Ishikawa (cell line): Measurements from ENCODE around the gene EHD4.

Experiments used
- CEBPB ChIP-seq: IDR thresholded peaks from 2 replicates; pipeline ENCODE4 v1.6.1; 2012
- CREB1 ChIP-seq: IDR thresholded peaks from 2 replicates; pipeline ENCODE4 v1.6.1; 2012; ENCODE audit warnings: low read depth
- EGR1 ChIP-seq: IDR thresholded peaks from 2 replicates; pipeline ENCODE4 v1.6.1; 2012
- EP300 ChIP-seq: IDR thresholded peaks from 2 replicates; pipeline ENCODE4 v1.6.1; 2012; ENCODE audit warnings: borderline replicate concordance
- RAD21 ChIP-seq: IDR thresholded peaks from 2 replicates; pipeline ENCODE4 v1.6.1; 2012; ENCODE audit warnings: low read depth
- REST ChIP-seq: IDR thresholded peaks from 2 replicates; pipeline ENCODE4 v1.6.1; 2012; ENCODE audit warnings: low read depth, mild to moderate bottlenecking
- TAF1 ChIP-seq: IDR thresholded peaks from 2 replicates; pipeline ENCODE4 v1.6.1; 2012; ENCODE audit warnings: low read depth, mild to moderate bottlenecking
- TEAD4 ChIP-seq: IDR thresholded peaks from 2 replicates; pipeline ENCODE4 v1.6.1; 2012
- YY1 ChIP-seq: IDR thresholded peaks from 2 replicates; pipeline ENCODE4 v1.6.1; 2012; ENCODE audit warnings: low read depth

DNA sequence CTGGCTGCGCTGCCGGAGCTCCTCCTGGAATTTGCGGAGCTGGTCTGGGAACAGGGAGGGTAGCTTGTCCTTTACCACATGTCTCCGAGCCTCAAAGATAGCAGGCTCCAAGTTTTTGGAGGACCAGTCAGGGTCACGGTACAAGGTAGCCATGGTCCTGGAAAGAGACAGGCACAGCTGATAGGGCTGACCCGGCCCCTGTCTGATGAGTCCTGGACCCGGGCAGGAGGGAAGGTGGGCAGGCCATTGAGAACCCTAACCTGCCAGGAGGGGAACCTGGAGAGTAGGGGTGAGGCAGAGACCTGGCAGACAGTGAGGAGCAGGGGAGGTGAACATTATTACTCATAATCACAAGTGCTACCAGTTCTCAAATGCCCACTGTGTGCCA, 20.4 kb upstream of the EHD4 start:
- TF ChIP-seq TEAD4: no peak
- no peak for TF ChIP-seq REST
- TF ChIP-seq TAF1: no peak
- no peak for TF ChIP-seq CEBPB
- no peak for TF ChIP-seq EGR1
- TF ChIP-seq RAD21: no peak
- no peak for TF ChIP-seq YY1
- TF ChIP-seq CREB1: no peak
- TF ChIP-seq EP300: no peak
